IPS DF 19.7 (cell line): ENCODE measurements around the gene MYH14.

ENCODE experiments used
- DNase-seq: peaks from one replicate; pipeline ENCODE4 v3.0.0-alpha.2; 2013; ENCODE audit warnings: low read depth, low spot score

MYH14 gene

GRCh38 chr19:50192463-50193211 lies 10.8 kb upstream of the MYH14 start:
- DNase-seq, result no peak

- no peak for DNase-seq
Observed at GRCh38 chr19:50195224-50195623, 8.2 kb upstream of the MYH14 start.

DNA sequence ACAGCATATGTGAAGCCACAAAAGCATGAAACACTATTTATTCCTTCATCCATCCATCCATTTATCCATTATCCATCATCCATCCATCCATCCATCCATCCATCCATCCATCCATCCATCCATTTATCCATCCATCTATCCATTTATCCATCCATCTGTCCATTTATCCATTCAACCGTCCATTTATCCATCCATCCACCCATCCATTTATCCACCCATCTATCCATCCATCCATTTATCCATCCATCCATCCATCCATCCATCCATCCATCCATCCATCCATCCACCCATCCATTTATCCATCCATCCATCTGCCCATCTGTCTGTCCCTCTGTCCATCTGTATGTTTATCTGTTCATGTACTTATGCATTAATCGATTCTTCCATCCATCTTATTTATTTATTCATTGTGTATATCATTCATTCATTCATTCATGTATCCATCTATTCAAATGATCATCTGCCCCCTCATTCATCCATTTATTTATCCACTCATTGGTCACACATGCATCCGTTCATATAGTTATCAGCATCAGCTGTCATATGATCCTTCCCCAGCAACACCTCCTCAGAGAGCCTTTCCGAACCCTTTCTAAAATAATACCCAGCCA lies 7.0 kb upstream of the MYH14 start:
- DNase-seq, result no peak

DNA sequence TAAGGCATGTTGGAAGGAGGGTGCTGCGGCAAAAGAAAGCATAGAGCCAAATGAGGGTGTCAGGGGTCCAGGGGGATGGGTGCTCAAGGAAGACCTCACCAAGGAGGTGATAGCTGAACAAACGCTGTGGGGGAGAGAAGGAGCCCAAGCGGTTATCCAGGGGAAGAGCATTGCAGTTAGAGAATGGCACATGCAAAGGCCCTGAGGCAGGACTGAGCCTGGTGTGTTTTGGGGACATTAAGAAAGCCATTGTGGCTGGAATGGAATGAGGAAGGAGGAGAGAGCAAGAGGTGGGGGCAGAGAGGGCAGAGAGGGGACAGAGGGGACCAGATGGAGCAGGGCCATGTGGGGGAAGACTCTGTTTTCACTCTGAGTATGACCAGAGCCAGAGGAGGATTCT lies 6.1 kb upstream of the MYH14 start:
- DNase-seq, result no peak

GRCh38 chr19:50198431-50199258 lies 4.8 kb upstream of the MYH14 start:
- DNase-seq, result no peak

DNA sequence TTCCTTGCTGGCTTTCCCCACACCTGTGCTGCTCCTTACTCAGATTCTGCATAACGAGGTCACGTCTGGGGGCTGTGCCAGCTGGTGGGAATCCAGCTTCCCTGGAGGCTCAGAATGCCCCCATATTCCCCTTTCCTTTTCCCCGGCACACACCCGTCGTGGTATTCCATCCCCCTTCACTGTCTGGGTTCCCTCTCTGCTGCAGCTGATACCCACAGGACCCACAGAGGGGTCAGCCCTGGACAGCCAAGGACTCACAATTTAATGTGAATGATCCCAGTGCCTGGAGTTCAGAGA lies 4.2 kb upstream of the MYH14 start:
- no peak for DNase-seq

GRCh38 chr19:50202386-50202785 lies 1.0 kb upstream of the MYH14 start:
- no peak for DNase-seq

GRCh38 chr19:50202962-50203280 lies 501 bp upstream of the MYH14 start:
- no peak for DNase-seq

DNA sequence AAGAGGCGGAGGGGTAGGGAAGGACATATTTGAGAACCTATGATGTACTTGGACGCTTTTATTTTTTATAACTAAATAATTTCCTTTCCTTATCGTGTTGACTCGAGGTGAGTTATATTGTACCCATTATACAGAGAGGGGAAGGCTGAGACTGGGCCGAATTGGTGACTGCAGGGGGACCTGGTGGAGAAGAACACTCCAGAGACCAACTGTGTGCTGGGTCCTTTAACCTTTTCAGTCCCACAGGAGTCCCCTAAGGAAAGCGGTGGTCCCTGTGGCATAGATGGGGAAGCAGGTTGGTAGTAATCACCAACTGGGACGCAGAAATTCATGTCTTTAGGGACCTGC lies 633 bp downstream of the MYH14 start:
- no peak for DNase-seq

DNA sequence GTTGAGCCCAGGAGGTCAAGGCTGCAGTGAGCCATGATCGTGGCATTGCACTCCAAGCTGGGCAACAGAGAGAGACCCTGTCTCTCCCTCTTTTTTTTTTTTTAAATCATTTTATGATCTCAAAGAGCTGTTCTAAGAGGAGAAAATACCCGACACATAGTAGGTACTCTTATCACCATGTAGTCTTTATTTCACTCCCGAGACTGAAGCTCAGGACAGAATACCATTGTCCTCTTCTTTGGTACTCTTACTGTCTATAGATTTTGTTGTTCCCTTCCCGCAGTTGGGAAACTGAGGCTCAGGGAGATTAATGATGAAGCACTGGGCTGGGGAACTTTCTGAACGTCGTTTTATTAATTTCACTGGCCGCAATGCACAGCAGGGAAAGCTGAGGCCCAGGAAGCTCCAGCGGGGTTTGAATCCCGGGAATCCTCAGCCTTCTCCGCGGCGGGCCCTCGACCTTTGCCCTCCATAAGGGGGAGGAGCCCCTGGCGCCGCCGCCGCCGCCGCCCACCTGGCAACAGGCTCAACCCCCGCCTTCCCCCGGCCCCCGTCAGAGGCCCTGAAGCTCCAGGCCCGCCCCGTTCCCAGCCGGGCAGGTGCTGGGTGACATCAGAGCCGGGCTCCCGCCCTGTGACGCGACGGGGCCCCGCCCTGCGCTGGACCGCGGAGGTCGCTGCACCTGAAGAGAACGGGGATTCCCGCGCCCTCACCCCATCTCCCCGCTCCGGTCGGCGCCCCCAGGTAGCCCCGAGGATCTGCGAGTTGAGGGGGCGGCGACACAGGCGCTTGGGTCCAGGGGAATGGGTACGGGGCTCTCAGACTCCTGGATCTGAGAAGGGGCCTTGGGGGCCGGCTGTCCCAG lies 1.6 kb downstream of the MYH14 start:
- no peak for DNase-seq

- DNase-seq, result no peak
Observed at GRCh38 chr19:50205681-50206138, 2.3 kb downstream of the MYH14 start.

DNA sequence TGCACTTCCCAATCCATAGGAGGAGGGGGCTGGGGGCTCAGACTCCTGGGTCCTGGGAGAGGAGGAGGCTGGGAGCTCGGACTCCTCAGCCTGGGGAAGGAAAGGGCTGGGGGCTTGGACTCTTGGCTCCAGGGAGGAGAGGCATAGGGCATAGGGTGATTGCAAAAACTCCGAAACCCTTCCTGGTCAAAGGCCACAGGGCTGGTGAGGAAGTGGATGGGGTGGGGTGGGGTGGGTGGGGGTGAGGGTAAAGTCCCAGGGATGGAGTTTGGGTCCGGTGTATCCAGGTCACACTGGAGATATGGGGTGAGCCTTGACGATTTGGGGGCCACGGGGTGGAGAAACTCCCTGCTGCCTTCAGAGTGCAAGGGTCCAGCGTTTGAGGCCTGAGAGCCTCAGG lies 2.8 kb downstream of the MYH14 start:
- no peak for DNase-seq

DNA sequence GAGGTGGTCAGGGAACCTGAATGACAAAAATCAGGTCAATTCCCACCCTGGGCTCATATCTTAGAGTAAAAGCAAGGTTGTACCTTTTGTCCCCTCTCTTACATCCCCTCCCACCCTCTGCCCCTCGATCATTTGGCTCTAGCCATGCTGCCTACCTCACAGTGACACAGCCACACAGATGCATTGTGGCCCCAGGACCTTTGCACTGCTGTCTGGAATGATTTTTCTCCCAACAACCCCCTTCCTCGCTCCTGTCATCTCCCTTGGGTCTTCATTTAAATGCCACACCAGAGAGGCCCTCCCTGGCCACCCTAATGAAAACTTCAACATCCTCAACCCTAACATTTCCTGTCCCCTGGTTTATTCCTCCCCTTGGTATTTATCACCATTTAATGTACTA lies 4.3 kb downstream of the MYH14 start:
- no peak for DNase-seq

DNA sequence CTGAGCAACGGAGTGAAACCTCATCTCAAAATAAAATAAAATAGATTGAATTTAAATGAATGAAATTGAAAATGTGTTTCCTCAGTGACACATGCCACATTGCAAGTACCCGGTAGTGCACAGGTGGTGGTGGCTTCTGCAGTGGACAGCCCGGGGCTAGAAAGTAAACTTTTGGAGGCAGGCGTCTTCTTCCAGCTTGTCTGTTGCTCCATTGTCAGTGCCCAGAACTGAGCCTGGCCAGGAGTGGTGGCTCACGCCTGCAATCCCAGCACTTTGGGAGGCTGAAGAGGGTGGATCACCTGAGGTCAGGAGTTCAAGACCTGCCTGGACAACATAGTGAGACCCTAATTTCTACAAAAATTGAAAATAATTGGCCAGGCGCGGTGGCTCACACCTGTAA lies 5.7 kb downstream of the MYH14 start:
- DNase-seq, result no peak

- no peak for DNase-seq
Observed at GRCh38 chr19:50210425-50210824, 7.0 kb downstream of the MYH14 start.

GRCh38 chr19:50213925-50214324 lies 10.5 kb downstream of the MYH14 start:
- no peak for DNase-seq

DNA sequence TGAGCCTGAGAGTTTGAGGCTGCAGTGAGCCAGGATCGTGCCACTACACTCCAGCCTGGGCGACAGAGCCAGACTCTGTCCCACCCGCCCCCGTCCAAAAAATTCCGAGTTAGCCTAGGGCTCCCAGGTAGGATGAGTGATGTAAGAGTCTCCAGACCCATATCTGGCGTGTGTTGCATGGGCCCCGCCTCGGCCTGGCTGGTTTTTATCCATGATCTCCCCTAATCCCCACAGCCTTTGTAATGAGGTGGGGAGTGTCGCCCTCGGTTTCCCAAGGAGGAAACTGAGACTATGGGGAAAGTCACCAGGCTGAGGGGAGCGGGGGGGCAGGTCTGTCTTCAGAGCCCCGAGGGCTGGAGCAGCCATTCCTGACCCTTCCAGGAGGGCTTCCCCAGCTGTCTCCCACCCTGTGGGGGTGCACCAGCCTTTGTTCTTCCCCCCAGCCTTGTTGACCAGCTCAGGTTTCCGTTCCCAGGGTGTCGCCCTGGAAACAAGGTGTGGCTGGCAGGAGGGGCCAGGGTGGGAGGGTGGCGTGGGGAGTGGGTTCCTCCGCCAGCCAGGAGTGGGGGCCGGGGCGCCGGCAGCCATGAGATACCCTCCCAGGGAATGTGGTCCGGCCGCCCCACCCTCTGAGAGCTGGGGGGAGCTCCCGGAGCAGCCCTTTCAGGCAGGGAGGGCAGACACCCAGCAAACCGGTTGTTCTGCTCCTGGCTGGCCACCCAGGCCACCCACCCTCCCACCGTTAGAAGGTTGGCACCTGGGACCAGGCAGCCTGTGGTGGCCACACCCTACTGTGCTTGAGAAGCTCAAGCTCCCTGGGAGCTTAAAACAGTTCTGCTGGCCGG lies 11.5 kb downstream of the MYH14 start:
- no peak for DNase-seq

DNA sequence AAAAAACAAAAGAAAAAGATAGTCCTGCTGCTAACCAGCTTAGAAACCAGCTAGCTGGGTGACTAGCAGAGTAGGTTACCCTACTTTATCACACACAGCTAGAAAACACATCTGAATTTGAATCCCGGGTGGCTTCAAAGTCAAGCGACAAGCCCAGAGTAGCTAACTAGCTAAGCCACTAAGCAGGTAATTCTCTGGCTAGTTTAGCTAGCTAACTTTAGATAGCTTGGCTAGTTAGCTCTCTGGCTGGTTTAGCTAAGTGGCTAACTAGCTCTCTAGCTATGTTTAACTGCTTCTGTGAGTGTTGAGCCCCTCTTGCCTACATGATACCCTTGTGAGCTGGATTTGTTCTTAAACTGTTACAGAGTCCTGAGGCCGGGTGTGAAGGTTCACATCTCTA lies 12.4 kb downstream of the MYH14 start:
- no peak for DNase-seq

DNA sequence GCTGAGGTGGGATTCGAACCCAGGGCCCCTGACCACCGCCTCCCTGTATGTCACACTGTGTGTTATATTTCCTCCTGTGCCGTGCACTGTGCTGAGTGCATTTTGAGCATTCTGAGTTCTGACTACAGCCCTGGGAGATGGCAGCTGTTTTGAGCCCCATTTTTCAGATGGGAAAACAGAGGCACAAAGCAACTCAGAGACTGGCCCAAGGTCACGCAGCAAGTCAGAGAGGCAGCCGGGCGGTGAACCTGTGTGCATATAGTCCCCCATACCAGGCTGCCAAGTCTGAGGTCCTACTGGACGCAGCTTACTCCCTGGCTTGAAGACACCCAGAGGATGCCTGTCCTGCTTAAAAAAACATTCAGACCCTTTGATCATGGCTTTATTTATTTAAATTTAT lies 17.7 kb downstream of the MYH14 start:
- DNase-seq, result no peak

DNA sequence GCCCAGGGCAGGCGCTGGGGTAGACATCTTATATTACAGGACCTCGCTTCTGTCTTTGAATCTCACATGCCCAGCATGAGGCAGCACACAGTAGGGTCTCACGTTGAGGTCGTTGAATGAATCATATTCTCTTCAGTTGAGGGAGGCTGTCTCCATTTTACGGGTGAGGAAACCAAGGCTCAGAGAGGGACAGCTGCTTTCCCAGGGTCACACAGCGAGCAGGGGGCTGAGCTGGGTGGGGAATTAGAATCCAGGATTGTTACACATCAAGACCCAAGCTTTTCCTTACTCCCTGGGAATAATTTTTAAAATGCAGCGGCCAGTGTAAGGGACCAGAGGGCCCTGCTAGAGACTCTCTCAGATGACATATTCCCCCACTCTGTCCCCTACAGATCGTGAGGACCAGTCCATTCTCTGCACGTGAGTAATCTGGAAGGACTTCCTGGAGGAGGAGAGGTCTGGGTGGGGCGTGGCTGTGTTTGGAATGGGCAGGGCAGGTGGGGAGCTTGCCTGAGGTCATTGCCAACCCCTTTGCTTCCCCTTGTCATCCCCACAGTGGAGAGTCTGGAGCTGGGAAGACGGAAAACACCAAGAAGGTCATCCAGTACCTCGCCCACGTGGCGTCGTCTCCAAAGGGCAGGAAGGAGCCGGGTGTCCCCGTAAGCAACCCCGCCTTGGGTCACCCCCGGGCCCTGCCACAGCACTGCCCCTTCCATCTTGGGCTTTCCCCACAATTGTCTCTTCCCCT lies 19.4 kb downstream of the MYH14 start:
- no peak for DNase-seq

- DNase-seq, result no peak
Observed at GRCh38 chr19:50223439-50223716, 20.0 kb downstream of the MYH14 start.
